ENCODE measurements around the gene SEPHS1. TPM values are rescaled to one million over a fixed set of nuclear protein-coding genes. Genes with fewer than 3 reads are reported as not detected.

The SEPHS1 gene
- total RNA-seq, 1 experiment from 2014 or later, result 63.0 TPM

DNA sequence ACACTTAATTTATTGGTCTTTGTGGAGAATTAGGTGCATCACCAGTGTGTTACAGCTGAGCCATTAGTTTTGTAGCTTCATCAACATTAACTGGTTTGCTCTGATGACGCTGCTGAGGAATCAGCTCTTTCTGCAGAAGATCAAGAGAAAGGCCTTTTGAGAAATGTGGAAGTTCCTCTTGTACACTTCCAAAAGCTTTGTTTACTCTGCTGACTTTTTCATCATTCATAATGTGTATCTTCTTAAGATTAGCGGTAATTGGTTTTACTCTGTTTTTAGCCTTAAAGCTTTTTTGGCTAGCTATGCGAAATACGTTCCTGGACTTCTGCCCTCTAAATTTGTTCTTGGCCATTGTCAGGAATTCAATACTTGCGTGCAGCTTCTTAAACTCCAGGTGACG, 40.0 kb downstream of the SEPHS1 start:
- H3K4me2 ChIP-seq, result no peak overlapping the region
- no peak overlapping the region for H3K27ac ChIP-seq
- H3K27me3 ChIP-seq (ENCODE audit: insufficient read depth, low read depth), result no peaks in the 10 kb centered on the region
- no peaks in the 10 kb centered on the region for H3K9me2 ChIP-seq (ENCODE audit: insufficient read depth)
- no peaks in the 10 kb centered on the region for H3K9me3 ChIP-seq (ENCODE audit: insufficient read depth, low read depth)
- H3F3A ChIP-seq (ENCODE audit: insufficient read depth, low read depth), result no peaks in the 10 kb centered on the region
- H3K4me1 ChIP-seq (replicated peaks; ENCODE audit: insufficient read depth), result no peaks in the 10 kb centered on the region
- CTCF ChIA-PET, result interaction anchor here (0.7 kb wide), 1 partner anchor 131 kb away, joined by 4 read pairs; no protein-coding TSS in a partner anchor
- POLR2A ChIA-PET (ENCODE audit: unreplicated experiment), result no interaction called here
- H2AFZ ChIP-seq, result no peak overlapping the region
- intact Hi-C loops (cut with micrococcal nuclease; ENCODE audit: unreplicated experiment), result no loop called here
- TF ChIP-seq, protein P1, sequence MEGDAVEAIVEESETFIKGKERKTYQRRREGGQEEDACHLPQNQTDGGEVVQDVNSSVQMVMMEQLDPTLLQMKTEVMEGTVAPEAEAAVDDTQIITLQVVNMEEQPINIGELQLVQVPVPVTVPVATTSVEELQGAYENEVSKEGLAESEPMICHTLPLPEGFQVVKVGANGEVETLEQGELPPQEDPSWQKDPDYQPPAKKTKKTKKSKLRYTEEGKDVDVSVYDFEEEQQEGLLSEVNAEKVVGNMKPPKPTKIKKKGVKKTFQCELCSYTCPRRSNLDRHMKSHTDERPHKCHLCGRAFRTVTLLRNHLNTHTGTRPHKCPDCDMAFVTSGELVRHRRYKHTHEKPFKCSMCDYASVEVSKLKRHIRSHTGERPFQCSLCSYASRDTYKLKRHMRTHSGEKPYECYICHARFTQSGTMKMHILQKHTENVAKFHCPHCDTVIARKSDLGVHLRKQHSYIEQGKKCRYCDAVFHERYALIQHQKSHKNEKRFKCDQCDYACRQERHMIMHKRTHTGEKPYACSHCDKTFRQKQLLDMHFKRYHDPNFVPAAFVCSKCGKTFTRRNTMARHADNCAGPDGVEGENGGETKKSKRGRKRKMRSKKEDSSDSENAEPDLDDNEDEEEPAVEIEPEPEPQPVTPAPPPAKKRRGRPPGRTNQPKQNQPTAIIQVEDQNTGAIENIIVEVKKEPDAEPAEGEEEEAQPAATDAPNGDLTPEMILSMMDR (conservative IDR thresholded peaks at IDR 0.05), result no peak
- TF ChIP-seq EZH2 (IDR thresholded peaks at IDR 0.05; ENCODE audit: low read depth), result no peak
- no peak overlapping the region for H3K4me3 ChIP-seq
- DNase-seq, result no peak
- no TSS peak for BruUV-seq (replicated peaks)
- H3K79me2 ChIP-seq (ENCODE audit: low read depth), result no peaks in the 10 kb centered on the region
- H3K36me3 ChIP-seq (ENCODE audit: low read depth), result no peaks in the 10 kb centered on the region
- no peaks in the 10 kb centered on the region for H4K20me1 ChIP-seq (ENCODE audit: insufficient read depth)

DNA sequence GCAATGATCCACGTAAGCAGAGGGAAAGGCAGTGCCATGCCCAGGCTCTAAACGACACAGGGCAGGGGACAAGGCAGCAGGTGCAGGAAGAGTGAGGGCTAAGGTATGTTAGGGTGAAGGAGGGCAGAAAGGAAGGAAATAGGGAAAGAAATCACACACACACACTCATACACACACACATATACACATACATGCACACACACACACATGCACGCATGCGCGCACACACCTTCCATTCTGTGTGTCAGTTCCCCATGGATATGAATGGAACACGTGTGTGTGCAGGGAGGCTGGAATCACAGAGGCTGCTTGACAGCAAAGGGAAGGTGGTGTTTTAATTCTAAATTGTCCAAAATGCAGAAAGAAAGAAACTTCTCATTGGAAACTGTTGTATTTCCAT, 42.0 kb downstream of the SEPHS1 start:
- H2AFZ ChIP-seq, result no peak overlapping the region

DNA sequence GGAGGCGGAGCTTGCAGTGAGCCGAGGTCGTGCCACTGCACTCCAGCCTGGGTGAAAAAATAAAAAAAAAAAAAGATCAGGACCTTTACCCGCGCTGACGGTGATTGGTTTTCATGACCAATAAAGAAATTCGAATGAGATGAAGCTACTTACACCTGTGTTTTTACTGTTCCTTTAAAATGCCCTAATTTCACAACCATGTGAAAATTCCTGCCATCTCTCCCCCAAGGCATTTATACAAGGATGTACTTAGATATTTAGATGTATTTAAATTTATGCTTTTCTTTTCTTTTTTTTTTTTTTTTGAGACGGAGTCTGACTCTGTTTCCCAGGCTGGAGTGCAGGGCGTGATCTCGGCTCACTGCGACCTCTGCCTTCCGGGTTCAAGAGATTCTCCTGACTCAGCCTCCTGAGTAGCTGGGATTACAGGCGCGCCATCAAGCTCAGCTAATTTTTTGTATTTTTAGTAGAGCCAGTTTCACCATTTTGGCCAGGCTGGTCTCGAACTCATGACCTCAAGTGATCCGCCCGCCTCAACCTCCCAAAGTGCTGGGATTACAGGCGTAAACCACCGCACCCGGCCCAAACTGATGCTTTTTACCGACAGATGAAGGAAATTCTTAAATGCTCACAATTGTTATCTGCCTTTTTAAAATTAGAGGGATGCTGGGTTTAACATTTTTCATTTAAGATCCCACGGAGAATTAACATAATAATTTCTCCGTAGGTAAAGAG, 45.1 kb downstream of the SEPHS1 start:
- intact Hi-C loops (cut with micrococcal nuclease; ENCODE audit: unreplicated experiment), result loop anchor here (1.0 kb wide), 5 partner anchors 83 to 204 kb away; partner anchors contain the start of gene MCM10
- ChIA-PET CTCF (interaction anchor here (0.6 kb wide), 2 partner anchors 17 to 39 kb away, joined by 9 read pairs; no protein-coding TSS in a partner anchor), POLR2A (ENCODE audit: unreplicated experiment) (interaction anchor here (0.6 to 0.7 kb wide), 5 partner anchors 26 to 372 kb away, joined by 3 to 4 read pairs (median 3); no protein-coding TSS in a partner anchor)
- Histone ChIP-seq H3K4me1 (replicated peaks; ENCODE audit: insufficient read depth) (peaks cover 5% of the 10 kb centered on the region; the same call in 1 of the 2 replicates), H3K79me2 (ENCODE audit: low read depth) (no peaks in the 10 kb centered on the region), H3K9me2 (ENCODE audit: insufficient read depth) (no peaks in the 10 kb centered on the region), H3F3A (ENCODE audit: insufficient read depth, low read depth) (no peaks in the 10 kb centered on the region), H3K36me3 (ENCODE audit: low read depth) (no peaks in the 10 kb centered on the region), H3K4me3 (peak overlapping the region; percentile 66; the same call in 1 of the 2 replicates), H3K27me3 (ENCODE audit: insufficient read depth, low read depth) (no peaks in the 10 kb centered on the region), H2AFZ (0 out of 2 replicates have a peak overlapping the region, but pooled peaks have one; percentile 80), H3K9me3 (ENCODE audit: insufficient read depth, low read depth) (no peaks in the 10 kb centered on the region), H3K4me2 (peak overlapping the region; percentile 62; the same call in 1 of the 2 replicates), H3K27ac (no peak overlapping the region), H4K20me1 (ENCODE audit: insufficient read depth) (no peaks in the 10 kb centered on the region)
- no TSS peak for BruUV-seq (replicated peaks)
- TF ChIP-seq, protein P1 (conservative IDR thresholded peaks at IDR 0.05), result no peak
- no peak for TF ChIP-seq EZH2 (IDR thresholded peaks at IDR 0.05; ENCODE audit: low read depth)
- DNase-seq, result no peak

More for the DNA sequence above, 42.0 kb downstream of the SEPHS1 start:
- Histone ChIP-seq H3K79me2 (ENCODE audit: low read depth) (no peaks in the 10 kb centered on the region), H3K4me3 (no peak overlapping the region), H3K9me2 (ENCODE audit: insufficient read depth) (no peaks in the 10 kb centered on the region), H3F3A (ENCODE audit: insufficient read depth, low read depth) (no peaks in the 10 kb centered on the region), H4K20me1 (ENCODE audit: insufficient read depth) (no peaks in the 10 kb centered on the region), H3K27ac (no peak overlapping the region), H3K4me2 (no peak overlapping the region), H3K9me3 (ENCODE audit: insufficient read depth, low read depth) (no peaks in the 10 kb centered on the region), H3K4me1 (replicated peaks; ENCODE audit: insufficient read depth) (peaks cover 5% of the 10 kb centered on the region; the same call in 1 of the 2 replicates), H3K27me3 (ENCODE audit: insufficient read depth, low read depth) (no peaks in the 10 kb centered on the region), H3K36me3 (ENCODE audit: low read depth) (no peaks in the 10 kb centered on the region)
- CTCF ChIA-PET, result no interaction called here
- POLR2A ChIA-PET (ENCODE audit: unreplicated experiment), result no interaction called here
- TF ChIP-seq, protein P1 (conservative IDR thresholded peaks at IDR 0.05), result no peak
- TF ChIP-seq EZH2 (IDR thresholded peaks at IDR 0.05; ENCODE audit: low read depth), result no peak
- intact Hi-C loops (cut with micrococcal nuclease; ENCODE audit: unreplicated experiment), result no loop called here
- no peak for DNase-seq
- BruUV-seq (replicated peaks), result no TSS peak
